Measurements from ENCODE around the gene YWHAH.

YWHAH gene

DNA sequence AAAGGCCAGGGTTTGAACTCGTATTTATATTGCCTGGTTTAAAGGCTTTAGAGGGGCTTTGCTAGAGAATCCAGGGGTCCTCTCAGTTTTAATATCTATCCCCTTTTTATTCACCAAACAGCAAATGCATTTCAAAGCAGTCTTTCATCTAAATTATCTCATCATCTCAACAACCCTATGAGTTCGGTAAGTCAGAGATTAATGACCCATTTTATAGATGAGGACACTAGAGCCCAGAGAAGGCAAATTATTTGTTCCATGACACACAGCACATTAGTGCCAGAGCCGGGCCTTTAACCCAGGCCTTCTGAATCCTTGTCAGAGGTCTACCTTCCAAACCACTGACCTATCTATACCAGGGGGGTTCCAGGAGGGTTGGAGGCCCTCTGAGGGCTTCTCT lies 16.8 kb upstream of the YWHAH start:
- H3K4me3 ChIP-seq (ENCODE audit: low read depth, low read length), result no peak overlapping the region
- TF ChIP-seq, protein P1, sequence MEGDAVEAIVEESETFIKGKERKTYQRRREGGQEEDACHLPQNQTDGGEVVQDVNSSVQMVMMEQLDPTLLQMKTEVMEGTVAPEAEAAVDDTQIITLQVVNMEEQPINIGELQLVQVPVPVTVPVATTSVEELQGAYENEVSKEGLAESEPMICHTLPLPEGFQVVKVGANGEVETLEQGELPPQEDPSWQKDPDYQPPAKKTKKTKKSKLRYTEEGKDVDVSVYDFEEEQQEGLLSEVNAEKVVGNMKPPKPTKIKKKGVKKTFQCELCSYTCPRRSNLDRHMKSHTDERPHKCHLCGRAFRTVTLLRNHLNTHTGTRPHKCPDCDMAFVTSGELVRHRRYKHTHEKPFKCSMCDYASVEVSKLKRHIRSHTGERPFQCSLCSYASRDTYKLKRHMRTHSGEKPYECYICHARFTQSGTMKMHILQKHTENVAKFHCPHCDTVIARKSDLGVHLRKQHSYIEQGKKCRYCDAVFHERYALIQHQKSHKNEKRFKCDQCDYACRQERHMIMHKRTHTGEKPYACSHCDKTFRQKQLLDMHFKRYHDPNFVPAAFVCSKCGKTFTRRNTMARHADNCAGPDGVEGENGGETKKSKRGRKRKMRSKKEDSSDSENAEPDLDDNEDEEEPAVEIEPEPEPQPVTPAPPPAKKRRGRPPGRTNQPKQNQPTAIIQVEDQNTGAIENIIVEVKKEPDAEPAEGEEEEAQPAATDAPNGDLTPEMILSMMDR (IDR thresholded peaks at IDR 0.05; ENCODE audit: low read depth, low read length, missing control alignments), result no peak
- in situ Hi-C loops (cut with HindIII; ENCODE audit: low sequenced_read_pairs), result no loop called here
- DNase-seq (ENCODE audit: low read depth), result no peak

DNA sequence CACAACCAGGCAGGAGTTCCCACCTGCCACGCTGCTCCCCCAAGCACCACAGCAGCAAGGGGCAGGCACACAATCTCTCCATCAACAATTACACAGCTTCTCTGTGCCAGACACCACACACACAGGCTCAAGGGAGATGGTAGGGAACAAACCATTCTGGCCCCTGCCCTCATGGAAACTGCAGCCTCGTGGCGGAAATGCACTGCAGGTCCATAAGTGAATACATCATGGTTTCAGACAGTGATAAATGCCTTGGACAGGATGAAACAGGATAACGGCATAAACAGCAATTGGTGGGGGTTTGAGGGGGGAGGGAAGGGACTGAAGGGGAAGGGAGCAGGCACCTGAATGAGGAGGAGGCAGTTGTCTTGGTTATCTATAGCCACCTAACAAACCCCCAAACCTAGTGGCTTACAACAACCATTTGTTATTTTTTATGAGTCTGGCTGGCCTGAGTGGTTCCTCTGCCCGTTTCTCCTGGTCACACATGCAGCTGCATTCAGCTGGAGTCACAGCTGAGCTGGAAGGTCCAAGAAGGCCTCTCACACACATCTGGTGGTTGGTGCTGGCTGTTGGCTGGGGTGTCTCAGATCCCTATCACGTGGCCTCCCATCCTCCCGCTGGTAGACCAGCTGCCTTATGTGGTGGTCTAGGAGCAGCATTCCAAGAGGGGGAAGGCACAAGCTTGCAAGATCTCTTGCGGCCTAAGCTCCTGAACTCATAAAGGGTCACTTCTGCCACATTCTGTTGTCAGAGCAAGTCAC lies 15.0 kb upstream of the YWHAH start:
- no peak overlapping the region for H3K4me3 ChIP-seq (ENCODE audit: low read depth, low read length)
- TF ChIP-seq, protein P1 (IDR thresholded peaks at IDR 0.05; ENCODE audit: low read depth, low read length, missing control alignments), result no peak
- no peak for DNase-seq (ENCODE audit: low read depth)
- in situ Hi-C loops (cut with HindIII; ENCODE audit: low sequenced_read_pairs), result no loop called here

DNA sequence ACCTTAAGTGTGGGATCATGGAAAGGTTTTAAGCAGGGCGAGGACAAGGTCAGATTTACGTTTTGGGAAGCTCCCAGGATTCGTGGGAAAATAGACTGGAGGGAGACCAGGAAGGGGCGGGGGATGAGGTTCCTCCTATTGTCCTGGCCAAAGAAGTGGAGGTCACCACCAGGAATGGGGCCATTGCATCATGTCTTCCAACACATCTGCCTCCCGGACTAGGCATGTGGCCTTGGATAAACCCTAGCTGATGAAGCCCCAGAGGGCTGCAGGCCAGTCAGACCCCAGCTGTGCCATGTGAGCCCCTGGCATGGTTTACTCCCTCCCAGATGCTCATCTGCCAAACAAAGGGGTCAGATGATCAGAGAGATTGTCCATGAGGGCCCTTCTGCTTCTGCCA lies 11.5 kb upstream of the YWHAH start:
- DNase-seq (ENCODE audit: low read depth), result no peak
- TF ChIP-seq, protein P1 (IDR thresholded peaks at IDR 0.05; ENCODE audit: low read depth, low read length, missing control alignments), result no peak
- no peak overlapping the region for H3K4me3 ChIP-seq (ENCODE audit: low read depth, low read length)
- in situ Hi-C loops (cut with HindIII; ENCODE audit: low sequenced_read_pairs), result no loop called here

DNA sequence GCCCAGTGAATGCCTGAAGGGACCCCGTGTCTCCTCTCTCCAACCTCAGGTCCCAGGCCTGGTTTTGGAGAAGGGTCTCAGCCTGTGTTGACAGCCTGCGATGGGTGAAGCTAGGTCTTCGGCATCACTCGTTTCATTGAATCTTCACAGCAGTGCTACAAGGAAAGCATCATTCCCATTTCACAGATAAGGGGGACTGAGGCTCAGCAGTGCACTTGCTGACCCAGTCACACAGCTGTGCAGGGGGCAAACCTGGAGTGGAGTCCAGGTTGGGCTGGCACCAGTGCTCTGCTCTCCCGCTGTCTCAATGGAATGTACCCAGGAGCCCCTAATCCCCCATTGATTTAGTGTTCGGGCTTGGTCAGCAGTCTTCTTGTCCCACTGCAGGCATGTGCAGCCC lies 10.9 kb upstream of the YWHAH start:
- no peak for DNase-seq (ENCODE audit: low read depth)
- TF ChIP-seq, protein P1 (IDR thresholded peaks at IDR 0.05; ENCODE audit: low read depth, low read length, missing control alignments), result no peak
- in situ Hi-C loops (cut with HindIII; ENCODE audit: low sequenced_read_pairs), result no loop called here
- no peak overlapping the region for H3K4me3 ChIP-seq (ENCODE audit: low read depth, low read length)

DNA sequence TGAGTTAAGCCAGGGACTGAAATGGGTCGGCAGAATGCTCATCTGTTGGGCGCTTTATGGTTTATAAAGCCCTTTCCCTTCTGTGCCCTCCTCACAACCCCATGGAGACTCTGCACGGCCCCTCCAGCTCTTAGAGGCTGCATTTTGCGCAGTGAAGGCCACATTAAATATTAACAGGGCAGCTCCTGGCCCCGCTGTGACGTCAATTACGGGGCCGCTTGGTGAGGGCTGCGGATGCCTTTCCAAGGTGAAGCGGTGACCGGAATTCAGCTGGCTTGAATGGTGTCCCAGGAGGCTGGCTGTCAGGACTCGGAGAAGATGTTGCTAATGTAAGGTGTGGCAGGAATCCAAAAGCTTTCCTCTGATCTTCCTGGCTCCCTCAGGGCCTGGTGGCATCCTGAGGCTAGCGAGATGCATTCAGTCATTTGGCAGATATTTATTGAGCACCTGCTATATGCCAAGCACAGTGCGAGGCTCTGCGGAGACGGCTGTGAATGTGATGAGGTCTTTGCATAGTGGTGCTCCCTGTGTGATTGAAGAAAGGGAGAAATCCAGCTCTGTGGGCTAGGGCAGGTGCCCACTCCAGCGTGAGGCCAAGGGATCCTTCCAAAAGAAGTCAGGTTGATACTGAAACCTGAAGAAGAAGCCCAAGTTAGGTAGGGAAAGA lies 10.4 kb upstream of the YWHAH start:
- TF ChIP-seq, protein P1 (IDR thresholded peaks at IDR 0.05; ENCODE audit: low read depth, low read length, missing control alignments), result no peak
- in situ Hi-C loops (cut with HindIII; ENCODE audit: low sequenced_read_pairs), result no loop called here
- no peak for DNase-seq (ENCODE audit: low read depth)
- H3K4me3 ChIP-seq (ENCODE audit: low read depth, low read length), result no peak overlapping the region

DNA sequence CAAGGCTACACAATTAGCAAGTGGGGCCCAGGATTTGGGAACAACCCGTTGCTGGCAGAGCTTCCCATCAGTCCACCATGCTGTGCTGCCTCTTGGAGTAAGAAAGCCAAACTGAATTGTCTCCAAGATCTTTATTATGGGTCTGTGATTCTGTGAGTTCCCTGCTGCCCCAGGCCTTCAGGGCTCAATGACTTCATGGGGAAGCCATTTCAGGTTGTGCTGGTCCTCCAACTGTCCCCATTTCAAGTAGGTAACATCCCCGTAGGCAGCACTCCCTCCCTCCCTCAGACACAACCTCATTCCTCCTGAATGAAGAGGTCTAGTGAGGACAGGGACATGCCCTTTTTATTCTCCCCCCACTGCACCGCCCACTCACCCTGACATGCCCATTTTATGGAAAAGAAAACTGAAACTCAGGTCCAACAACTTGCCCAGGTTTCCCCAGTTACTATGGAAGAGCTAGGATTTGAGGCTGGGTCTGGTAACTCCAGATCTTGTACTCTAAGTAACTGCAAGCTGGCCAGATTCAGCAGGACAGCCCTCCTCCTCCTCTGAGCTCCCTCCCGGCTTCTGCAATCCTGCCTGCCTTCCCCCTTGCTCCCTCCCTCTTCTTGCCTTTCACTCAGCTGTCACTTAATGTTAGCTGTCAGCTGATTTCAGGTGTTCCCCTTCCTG lies 8.2 kb upstream of the YWHAH start:
- no peak for DNase-seq (ENCODE audit: low read depth)
- H3K4me3 ChIP-seq (ENCODE audit: low read depth, low read length), result no peak overlapping the region
- TF ChIP-seq, protein P1 (IDR thresholded peaks at IDR 0.05; ENCODE audit: low read depth, low read length, missing control alignments), result no peak
- in situ Hi-C loops (cut with HindIII; ENCODE audit: low sequenced_read_pairs), result no loop called here

All from astrocyte of the cerebellum (primary cell).